Epithelial cell of esophagus (primary cell): ENCODE measurements around the gene INTS11.

Source experiments
- DNase-seq: peaks from one replicate; pipeline ENCODE4 v3.0.0; 2010; ENCODE audit warnings: low read depth
- H3K4me3 ChIP-seq: 2 replicates; pipeline ENCODE4 v1.5.1; 2011; ENCODE audit warnings: mild to moderate bottlenecking, low read length, control low read depth
- CTCF ChIP-seq: IDR thresholded peaks from 2 replicates; pipeline ENCODE4 v1.5.1; 2011; ENCODE audit warnings: low read depth, mild to moderate bottlenecking, low read length, control low read depth, inconsistent platforms; ENCODE audit not compliant: insufficient read depth; ENCODE audit errors: missing control alignments

The INTS11 gene

GRCh38 chr1:1336931-1337792 lies 12.7 kb upstream of the INTS11 start:
- TF ChIP-seq CTCF, result no peak
- no peak for DNase-seq
- no peak overlapping the region for H3K4me3 ChIP-seq

- H3K4me3 ChIP-seq, result no peak overlapping the region
- no peak for DNase-seq
Observed at GRCh38 chr1:1336446-1336845, 12.0 kb upstream of the INTS11 start.

GRCh38 chr1:1335792-1336248 lies 11.4 kb upstream of the INTS11 start:
- H3K4me3 ChIP-seq, result no peak overlapping the region
- TF ChIP-seq CTCF, result no peak
- no peak for DNase-seq

More at GRCh38 chr1:1336446-1336845, 12.0 kb upstream of the INTS11 start:
- no peak for TF ChIP-seq CTCF

- no peak for TF ChIP-seq CTCF
- H3K4me3 ChIP-seq, result no peak overlapping the region
- no peak for DNase-seq
Observed at GRCh38 chr1:1335283-1335682, 10.8 kb upstream of the INTS11 start.

GRCh38 chr1:1334835-1335234 lies 10.4 kb upstream of the INTS11 start:
- DNase-seq, result no peak
- no peak for TF ChIP-seq CTCF
- no peak overlapping the region for H3K4me3 ChIP-seq

- no peak for TF ChIP-seq CTCF
- DNase-seq, result no peak
- no peak overlapping the region for H3K4me3 ChIP-seq
Observed at GRCh38 chr1:1333551-1334241, 9.2 kb upstream of the INTS11 start.
